ENCODE data around the gene DHTKD1.

DNA sequence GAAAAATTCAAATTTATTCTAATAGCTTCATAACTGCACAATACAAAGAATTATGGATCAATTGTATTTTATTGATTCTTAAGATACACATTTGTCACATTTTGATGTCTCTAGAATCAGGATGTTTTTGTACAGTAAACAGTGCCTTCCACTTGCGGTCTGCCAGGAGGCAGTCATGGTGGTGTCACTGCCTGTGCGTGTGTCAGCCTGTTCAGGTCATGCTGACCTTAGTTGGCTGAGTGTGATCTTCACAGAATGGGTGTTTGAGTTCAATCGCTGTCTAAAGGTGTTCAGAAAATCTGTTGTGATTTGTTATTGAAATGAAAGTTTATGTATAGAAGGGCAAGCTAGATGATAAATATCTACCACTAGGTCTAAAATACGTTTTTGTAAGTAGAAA is 81.4 kb downstream of the DHTKD1 start:
- no peak for TF ChIP-seq POLR2AphosphoS5 (IDR thresholded peaks at IDR 0.05; ENCODE audit: low read depth, low read length)
- TF ChIP-seq, protein P1, sequence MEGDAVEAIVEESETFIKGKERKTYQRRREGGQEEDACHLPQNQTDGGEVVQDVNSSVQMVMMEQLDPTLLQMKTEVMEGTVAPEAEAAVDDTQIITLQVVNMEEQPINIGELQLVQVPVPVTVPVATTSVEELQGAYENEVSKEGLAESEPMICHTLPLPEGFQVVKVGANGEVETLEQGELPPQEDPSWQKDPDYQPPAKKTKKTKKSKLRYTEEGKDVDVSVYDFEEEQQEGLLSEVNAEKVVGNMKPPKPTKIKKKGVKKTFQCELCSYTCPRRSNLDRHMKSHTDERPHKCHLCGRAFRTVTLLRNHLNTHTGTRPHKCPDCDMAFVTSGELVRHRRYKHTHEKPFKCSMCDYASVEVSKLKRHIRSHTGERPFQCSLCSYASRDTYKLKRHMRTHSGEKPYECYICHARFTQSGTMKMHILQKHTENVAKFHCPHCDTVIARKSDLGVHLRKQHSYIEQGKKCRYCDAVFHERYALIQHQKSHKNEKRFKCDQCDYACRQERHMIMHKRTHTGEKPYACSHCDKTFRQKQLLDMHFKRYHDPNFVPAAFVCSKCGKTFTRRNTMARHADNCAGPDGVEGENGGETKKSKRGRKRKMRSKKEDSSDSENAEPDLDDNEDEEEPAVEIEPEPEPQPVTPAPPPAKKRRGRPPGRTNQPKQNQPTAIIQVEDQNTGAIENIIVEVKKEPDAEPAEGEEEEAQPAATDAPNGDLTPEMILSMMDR (IDR thresholded peaks at IDR 0.05), result no peak
- no peak for TF ChIP-seq SIN3A (IDR thresholded peaks at IDR 0.05; ENCODE audit: borderline replicate concordance, insufficient read depth, low read depth, low read length)
- TF ChIP-seq, protein P2, sequence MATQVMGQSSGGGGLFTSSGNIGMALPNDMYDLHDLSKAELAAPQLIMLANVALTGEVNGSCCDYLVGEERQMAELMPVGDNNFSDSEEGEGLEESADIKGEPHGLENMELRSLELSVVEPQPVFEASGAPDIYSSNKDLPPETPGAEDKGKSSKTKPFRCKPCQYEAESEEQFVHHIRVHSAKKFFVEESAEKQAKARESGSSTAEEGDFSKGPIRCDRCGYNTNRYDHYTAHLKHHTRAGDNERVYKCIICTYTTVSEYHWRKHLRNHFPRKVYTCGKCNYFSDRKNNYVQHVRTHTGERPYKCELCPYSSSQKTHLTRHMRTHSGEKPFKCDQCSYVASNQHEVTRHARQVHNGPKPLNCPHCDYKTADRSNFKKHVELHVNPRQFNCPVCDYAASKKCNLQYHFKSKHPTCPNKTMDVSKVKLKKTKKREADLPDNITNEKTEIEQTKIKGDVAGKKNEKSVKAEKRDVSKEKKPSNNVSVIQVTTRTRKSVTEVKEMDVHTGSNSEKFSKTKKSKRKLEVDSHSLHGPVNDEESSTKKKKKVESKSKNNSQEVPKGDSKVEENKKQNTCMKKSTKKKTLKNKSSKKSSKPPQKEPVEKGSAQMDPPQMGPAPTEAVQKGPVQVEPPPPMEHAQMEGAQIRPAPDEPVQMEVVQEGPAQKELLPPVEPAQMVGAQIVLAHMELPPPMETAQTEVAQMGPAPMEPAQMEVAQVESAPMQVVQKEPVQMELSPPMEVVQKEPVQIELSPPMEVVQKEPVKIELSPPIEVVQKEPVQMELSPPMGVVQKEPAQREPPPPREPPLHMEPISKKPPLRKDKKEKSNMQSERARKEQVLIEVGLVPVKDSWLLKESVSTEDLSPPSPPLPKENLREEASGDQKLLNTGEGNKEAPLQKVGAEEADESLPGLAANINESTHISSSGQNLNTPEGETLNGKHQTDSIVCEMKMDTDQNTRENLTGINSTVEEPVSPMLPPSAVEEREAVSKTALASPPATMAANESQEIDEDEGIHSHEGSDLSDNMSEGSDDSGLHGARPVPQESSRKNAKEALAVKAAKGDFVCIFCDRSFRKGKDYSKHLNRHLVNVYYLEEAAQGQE (IDR thresholded peaks at IDR 0.05; ENCODE audit: insufficient read depth in 1 of 2, low read depth in 2 of 2, low read length in 1 of 2), result no peak
- TF ChIP-seq TCF7L2 (IDR thresholded peaks at IDR 0.05; ENCODE audit: low read depth, low read length), result no peak

Data from Panc1 (cell line).